Right hindlimb (tissue), 1 donor: Measurements from ENCODE around the gene PLPP3.
A peak's percentile ranks its signal among the peaks of the same experiment; 100 is the strongest.

Experiments used
- DNase-seq: peaks from one replicate; pipeline ENCODE4 v3.0.0-alpha.2; 2018

PLPP3 gene

DNA sequence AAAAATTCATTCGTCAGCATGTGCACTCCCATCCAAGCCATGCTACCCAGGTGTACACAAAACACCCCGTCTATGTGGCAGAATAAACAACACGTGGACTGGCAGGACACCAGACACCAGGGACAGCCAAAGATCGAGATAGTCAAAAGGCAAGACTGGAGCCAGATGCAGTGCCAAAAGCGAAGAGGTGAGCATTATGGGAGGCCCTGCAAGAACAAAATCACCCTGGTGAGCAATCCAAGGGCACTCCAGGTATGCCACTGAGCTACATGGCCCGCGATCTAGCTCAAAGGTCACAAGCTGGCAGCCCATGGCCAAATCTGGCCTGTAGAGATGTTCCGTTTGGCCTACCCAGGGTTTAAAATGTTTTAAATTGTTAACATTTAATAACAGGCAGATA, 33.7 kb downstream of the PLPP3 start:
- no peak for DNase-seq

DNA sequence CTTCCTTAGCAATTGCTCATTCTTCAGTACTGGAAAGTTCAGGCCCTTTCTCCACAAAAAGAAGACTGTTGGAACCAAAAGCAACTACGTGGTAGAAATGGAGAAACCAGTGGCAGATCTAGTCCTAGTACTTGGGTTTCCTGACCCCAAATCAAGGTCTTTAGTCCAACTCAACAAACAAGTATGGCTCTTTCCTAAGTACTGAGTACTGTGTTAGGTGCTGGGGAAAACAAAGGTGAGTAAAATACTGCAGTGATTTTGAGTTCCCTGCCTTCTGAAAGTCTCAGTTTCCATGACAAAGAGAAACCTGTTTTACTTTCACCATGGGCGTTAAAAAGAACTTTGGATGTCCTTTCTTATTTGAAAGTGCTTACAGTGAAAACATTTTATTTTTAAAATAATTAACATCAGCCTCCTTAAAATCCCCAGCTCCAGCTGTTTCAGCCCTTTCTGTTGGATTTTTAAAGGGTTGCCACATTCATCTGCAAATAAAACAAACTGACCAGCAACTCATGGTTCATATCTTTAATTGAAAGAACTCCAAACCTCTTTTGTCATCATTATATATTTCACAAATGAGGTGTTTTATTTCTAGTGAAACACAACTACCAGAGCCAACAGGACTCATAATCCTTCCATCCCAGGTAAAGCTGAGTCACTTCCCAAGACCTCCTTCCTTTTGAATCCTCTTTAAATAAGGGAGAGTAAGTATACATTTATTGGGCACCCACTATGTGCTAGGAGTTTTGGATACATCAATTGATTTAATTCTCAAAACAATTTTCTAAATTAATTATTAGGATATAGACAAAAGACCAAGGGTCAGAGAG, 35.4 kb downstream of the PLPP3 start:
- DNase-seq, result no peak

DNA sequence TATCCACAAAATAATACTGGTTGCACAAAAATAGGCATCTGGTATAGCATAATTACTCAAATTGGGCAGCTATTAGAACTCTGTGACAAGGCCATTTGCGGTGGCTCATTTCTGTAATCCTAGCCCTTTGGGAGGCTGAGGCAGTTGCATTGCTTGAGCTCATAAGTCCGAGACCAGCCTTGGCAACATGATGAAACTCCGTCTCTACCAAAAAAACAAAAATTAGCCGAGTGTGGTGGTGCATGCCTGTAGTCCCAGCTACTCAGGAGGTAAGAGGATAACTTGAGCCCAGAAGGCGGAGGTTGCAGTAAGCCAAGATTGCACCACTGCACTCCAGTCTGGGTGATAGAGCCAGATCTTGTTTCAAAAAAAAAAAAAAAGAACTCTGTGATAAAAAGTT, 36.7 kb downstream of the PLPP3 start:
- no peak for DNase-seq

DNA sequence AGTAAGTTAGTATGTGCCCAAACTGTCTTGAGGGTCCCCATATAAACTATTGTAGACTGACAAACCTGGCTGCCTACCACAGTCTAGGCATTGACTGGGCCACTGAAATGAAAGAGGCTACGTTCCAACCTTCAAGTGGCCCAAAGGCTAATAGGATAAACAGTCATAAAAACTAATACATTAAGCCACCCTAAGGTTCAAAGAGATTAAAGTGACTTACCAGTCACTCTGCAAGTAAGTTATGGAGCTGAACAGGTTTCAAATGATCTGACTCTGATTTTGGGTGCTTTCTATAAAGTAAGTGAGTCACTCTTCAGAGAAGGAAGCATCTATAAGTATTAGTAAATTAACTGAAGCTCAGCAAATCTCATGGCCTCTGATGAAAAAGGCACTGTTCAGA, 38.0 kb downstream of the PLPP3 start:
- no peak for DNase-seq

DNA sequence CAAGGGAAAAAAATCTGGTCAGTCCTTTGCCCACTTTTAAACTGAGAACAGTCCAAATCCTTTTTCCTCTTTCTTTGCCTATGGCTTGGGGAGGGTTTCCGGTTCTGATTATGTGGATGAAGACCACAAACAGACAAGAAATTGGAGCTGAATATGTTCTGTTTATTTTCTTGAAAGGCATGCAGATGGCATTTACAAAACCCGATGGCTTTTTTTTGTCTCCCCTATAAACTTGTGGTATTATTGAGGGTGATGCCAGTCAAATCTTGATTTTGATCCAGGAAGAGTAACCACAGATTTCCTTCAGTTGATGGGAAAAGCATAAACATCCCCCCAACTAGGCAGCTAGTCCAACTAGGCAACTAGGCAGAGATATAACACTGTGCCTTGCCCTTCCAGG, 38.9 kb downstream of the PLPP3 start:
- DNase-seq, result no peak

DNA sequence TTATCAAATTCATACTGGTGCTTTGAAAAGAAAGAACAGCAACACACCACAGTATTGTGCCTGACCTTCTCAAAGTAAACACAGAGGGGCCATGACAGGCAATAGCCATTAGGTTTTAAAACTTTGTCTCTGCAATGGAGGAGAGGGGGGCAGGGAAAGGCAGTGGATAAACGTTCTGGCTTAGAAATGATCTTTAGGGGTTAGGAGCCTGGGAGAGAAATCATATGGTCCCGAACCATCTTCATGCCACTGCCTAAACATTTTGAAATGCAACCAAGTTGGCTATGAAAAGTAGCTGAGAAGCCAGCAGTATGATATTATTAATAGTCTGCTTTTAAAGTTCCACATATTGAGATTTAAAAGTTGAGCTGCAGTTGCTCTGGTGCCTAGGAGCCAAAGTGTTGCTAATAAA, 39.8 kb downstream of the PLPP3 start:
- DNase-seq, result no peak

DNA sequence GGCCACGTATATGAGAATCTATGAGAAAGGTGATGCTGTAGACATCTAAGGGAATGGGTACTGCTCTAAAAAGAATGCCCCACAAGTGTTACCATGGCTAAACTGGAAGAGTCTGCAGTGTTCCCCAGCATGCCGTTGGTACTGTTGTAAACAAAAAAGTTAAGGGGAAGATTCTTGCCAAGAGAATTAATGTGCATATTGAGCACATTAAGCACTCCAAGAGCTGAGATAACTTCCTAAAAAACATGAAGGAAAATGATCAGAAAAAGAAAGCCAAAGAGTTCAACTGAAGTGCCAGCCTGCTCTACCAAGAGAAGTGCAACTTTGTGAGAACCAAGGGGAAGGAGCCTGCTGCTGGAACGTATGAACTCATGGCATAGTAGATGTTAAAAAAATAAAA, 40.8 kb downstream of the PLPP3 start:
- DNase-seq, result no peak

DNA sequence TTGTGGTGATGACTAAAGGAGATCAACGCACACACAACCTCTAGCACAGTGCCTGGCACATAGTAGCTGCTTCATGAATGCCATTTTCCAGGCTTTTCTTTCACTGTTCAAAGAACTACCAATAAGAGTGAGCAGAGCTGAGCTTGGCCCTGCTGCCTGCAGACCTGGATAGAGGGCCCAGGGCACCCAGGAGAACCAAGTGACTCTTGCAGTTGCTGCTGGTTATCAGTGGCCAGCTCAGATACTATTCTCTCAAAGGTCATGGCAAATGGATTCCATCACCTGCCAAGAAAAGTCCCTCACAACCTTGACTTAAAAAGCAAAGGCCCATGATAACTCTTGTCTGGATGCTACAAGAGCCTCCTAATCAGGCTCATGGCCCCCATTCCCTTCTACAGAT, 41.7 kb downstream of the PLPP3 start:
- DNase-seq, result no peak

DNA sequence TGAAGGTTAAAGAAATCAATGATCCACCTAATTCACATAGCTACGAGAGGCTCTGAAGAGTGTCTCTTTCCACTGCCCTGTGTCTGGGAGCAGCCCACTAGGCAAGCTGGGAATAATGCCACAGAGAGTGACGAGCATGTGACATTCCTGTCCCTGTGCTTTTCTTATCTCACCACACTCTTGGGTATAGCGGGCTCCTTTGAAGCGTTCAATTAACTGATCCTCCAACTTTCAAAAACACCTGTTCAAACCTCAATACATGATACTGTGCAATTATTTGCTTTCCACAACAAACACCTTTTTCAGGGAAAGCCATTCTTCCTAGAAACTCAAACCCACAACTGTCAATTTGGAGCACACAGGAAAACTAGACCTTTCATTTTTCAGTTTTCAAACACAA, 43.4 kb downstream of the PLPP3 start:
- no peak for DNase-seq

DNA sequence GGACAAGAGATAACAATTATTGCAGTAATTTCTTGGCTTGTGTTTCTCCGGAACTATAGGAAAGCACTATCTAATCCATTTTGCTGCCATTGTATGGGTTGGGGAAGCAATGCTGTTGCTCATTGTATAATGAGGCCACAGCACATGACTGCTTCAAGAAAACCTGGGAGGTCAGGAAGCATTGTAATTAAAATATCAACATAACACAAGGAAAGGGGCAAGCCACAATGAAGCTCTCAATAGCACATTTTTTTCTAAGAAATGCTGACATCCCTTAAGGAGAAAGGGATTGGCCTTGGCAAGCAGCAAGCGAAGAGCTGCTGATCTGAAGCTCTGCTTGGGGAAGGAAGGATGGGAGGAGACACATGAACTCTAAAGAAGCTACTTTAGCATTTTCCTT, 44.0 kb downstream of the PLPP3 start:
- no peak for DNase-seq

DNA sequence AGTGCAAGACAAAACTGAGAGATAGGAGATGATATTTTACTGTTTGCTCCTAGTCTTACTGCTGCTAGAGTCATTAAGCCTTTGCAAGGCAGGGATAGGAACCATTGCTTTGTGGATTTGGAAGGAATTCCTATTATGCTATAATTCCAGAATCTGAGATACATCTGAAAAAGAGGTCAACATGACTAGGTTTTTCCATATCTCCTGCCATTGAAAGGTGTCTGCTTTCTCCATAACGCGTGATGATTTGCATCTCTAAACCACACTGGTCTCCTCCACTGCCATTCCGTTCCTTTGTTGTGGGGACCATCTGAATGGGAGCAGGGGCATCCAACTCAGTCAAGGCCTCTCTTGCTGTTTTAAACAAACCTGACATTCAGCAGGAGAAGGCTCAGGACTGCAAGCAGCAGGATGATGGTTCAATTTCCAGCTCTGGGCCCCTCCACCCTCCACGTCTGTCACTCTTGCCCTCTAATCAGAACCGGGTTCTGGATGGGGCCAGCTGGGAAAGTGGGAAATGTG, 45.2 kb downstream of the PLPP3 start:
- peak; percentile 45 for DNase-seq

DNA sequence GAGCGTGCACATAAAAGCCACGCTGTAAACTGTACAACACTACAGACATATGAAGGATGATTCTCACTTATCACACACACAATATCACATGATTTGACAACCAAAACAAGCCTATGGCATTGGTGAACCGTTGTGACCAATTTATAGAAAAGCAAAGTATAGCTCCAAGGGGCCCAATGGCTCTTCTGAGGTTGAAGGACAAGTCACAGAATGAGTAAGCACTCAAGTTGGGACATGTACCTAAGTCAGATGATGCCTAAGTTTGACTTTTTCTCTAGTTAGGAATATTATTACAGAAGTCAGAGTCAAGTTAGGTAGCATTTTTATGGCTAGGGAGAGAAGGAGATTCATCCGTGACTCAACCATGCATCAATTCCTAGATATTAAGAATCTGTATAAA, 45.7 kb downstream of the PLPP3 start:
- DNase-seq, result no peak

DNA sequence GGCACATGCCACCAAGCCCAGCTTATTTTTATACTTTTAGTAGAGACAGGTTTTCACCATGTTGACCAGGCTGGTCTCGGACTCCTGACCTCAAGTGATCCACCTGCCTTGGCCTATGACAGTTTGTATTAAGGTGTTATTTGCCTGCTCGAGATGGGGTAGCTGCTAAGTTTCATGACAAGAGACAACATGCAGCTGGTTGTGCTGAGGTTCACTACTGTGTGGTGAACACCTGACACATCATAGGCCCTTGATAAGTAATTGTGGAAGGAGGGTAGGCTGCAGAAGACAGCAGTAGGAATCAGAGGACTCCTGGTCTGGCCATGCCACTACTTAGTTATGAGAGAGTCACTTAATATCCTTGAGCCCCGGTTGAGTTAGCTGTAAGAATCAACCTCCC, 46.2 kb downstream of the PLPP3 start:
- DNase-seq, result no peak

DNA sequence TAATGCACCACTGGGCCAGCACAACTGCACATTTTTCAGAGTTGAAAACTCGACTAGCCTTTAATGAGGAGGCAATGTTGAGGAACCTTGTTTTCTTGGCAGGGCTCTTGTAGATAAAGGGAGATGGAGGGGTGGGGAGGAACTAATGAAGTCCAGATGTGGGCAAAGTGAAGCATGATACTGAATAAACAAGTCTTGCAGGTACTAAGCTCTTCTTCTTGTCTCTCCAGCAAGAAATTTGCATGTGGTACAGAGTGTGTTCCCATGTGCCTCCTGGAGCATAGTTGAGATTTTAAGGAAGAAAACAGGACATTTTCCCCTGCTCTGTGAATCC, 47.0 kb downstream of the PLPP3 start:
- no peak for DNase-seq

DNA sequence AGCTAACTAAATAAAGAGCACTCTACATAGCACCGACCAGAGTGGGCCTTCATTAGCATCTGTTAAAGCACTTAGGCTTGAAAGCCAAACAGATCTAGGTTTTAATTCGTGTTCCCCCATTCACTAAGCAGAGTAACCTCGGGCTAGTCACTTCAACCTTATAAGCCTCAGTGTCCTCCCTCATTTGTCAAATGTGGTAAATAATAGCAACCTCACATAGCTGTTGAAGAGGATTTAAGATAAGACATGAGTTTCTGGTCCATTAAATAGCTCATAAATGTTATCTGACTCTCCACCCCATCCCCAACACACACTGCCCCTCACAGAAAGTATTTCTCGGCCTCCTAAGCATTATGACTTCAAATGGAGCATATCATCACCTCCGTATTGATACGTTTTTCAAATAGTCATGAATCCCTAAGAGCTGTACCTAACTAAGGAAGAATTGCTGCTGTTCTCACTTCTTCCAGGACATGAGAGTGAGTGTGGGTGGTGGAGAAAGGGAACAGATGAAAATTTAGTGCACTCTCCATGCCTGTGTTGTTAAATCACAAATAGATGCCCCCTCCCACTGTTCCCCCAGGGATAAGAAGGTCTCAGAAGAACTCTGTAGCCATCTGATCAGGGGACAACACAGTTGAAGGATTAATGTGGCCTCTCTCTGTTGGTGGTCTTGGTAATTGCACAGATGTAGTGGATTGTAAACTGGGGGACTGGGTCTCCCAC, 47.6 kb downstream of the PLPP3 start:
- DNase-seq, result no peak

DNA sequence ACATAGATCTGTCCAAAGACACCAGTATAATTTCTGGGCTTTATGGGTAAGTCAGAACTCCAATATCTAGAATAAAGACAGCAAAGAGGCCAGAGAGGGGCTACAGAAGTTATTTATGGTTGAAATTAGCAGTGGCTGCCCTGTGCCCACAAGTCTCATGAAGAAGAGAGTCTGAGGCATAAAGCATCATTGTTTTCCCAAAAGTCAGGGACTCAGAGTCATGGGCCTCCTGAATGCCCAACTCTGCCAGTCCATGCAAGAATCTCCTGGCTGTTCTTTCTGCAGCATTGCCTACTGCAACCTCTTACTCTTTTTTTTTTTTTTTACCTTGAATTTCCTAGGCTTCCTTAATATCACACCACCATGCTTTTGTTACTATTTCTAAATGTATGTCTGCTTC, 49.6 kb downstream of the PLPP3 start:
- DNase-seq, result no peak

DNA sequence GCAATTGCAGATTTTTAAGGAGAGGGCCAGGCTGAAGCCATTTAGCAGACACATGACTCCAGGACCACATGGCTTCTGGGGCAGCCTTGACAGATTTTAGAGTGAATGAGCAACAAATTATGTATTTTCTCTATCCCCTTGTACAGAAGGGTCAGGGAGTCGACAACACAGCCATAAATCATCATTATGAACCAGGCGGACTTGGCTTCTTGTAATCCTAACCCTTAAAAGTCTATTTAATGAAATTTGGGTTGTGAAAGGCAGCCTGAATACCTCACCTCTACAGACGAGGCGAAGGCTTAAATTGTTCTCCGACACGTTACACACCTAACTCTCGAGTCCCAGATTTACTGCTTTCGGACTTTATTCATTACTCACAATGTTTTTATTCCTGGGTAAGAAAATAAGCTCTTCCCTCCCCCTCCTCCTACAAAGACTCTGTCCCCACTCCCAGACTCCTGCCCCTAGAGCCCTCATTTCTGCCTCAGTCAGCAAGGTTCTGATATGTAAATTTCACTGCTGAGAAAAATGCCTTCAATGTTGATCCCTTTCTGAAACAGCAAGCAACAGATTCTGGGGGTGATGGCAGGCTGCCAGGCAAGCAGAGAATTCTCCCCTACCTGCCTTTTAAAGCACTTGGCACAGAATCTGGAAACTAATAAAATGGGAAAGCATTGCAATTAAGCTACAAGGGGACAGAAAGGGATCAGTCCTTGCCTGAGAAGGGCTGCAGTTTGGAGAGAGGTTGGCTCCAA, 51.6 kb downstream of the PLPP3 start:
- DNase-seq, result peak; percentile 50

DNA sequence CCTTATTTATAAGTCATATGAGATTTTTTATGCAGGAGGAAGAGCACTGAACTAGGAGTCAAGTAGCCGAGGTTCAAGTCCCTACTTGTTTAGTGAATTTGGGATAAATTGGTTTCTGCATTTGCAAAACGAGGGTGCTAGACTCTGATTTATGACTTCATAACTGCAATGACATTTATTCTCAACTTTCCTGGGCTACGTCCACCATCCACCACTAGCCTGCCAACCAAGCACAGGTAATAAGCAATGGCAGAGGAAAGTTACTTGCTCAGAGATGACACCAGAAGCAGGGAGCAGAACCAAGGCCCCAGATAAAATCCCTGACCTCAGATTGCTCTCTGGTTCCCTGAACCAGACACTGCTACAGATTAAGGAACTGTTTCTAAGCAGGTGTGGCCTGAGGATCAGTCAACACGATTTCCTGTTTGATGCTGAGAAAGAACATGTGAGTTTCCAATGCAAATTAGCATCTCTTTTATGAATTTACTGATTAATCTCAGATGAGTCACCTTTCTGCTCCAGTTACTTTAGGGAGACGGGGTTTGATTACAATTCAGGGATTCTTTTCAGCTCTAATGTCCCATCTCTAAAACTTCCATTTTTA, 52.7 kb downstream of the PLPP3 start:
- no peak for DNase-seq

DNA sequence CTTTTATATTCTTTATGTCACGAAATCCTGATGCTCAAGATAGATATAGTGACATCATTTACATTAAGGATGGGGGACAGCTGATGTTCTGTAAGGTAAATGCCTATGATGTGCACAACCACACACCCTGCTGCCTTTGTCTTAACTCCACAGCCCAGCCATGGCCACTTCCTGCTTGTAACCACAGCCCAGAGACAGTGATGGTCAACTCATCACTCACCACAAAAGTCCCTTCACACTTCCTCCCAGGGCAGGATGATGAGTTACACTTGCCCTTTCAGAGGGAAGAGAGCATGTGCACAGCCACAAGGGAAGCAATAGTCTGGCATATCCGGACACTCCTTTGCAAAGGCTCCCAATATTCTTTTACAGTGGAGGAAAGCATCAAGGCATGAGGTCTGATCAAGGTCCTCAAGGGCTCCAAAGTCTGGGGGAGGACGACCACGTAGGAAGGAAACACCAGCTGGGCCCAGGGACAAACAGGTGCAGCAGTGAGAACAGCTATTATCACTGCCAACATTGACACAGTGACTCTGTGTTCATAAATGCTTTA, 53.8 kb downstream of the PLPP3 start:
- DNase-seq, result no peak

DNA sequence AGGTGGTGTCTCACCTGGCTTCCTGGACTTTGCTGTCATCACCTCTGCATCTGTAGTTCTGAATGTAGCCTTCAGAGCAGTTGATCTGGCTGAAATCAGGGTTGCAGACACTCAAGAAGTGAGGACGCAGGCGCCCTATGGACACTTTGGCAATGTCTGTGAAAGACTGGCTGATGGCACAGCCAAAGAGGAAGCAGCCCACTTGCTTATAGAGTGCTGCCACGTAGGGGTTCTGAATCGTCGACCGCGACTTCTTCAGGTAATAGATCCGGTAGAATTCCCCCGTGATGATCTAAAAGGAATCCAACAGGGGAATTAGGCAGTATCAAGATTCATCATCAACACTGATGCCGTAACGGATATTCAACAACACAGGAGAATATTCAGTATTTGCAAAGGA, 55.1 kb downstream of the PLPP3 start:
- DNase-seq, result no peak

DNA sequence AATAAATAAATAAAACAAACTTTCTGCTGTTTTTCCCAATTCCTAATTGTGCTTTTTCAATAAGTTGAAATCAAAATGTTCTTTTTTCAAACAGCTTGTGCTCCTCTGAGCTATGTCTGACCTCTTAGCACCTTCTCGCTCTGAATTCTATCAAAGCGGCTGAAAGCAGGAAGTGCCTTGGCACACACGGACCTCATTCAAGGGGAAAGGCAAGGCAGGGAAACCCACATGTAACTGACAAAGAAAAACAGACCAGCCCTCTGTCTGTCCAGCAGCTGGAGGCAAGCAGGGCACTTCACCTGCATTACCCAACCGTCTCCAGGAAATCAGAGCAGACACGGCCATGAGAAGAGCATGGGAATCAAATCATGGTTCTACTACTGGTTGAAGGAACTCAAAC, 56.7 kb downstream of the PLPP3 start:
- DNase-seq, result no peak

DNA sequence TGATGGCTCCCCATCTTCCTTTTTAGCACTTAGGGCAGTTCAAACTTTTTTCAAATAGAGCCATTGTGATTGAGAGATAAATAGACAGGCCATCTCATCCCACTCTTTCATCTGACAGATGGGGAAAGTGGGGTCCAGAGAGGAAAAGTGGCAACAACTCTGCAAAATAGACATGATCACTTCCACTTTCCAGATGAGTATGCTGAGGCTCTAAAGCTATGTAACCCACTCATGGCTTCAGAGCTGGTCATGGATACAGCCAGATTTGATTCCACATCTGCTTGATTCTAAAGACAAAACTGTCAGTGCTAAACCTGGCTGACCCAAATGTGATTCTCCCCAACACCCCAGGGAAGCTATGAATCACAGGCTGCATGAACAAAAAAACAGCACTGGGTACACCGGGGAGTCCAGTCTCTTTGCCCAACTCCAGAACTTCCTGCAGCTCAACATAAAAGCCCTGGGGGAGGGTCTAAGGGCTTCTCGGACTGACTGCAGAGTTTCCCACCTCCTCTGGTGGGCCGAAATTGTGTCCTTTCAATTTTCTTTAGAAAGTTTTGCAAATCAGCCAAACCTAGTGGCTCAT, 59.3 kb downstream of the PLPP3 start:
- no peak for DNase-seq
